Keratinocyte (primary cell): ENCODE measurements around the gene MIF4GD. TPM values are rescaled to one million over a fixed set of nuclear protein-coding genes. Genes with fewer than 3 reads are reported as not detected.
A peak's percentile ranks its signal among the peaks of the same experiment; 100 is the strongest.
"Not testable (repeated sequence)": the region's sequence is repeated elsewhere in the genome, so short reads cannot be mapped to it uniquely, and the experiment has no call there.

Experiments used
- DNase-seq: peaks from one replicate; pipeline ENCODE4 v3.0.0-alpha.2; 2011; ENCODE audit warnings: low read depth, missing footprints, low spot score
- FAIRE-seq: peaks from 2 replicates; lab custom pipeline; 2011; peaks lifted over from hg19 to GRCh38; lab: Jason Lieb, UNC
- H2AFZ ChIP-seq: 2 replicates; pipeline ENCODE4 v1.6.0; 2012; ENCODE audit warnings: low read length, control low read depth, inconsistent platforms; ENCODE audit not compliant: control insufficient read depth
- H3K27ac ChIP-seq: 2 replicates; pipeline ENCODE4 v1.5.1; 2011; ENCODE audit warnings: low read length; ENCODE audit not compliant: control insufficient read depth, insufficient read depth
- H3K27me3 ChIP-seq: 3 replicates; pipeline ENCODE4 v1.6.0; 2011; ENCODE audit warnings: low read length; ENCODE audit not compliant: control insufficient read depth, insufficient read depth; ENCODE audit errors: extremely low read depth
- H3K36me3 ChIP-seq, 2 experiments: 2 replicates in 1 of 2; 3 replicates in 1 of 2; pipeline ENCODE4 v1.5.1; 2011; ENCODE audit warnings: low read length in 2 of 2, mild to moderate bottlenecking in 1 of 2; ENCODE audit not compliant: control insufficient read depth in 2 of 2, insufficient read depth in 2 of 2; ENCODE audit errors: extremely low read depth in 1 of 2
- H3K4me1 ChIP-seq: 3 replicates; pipeline ENCODE4 v1.5.1; 2011; ENCODE audit warnings: low read length; ENCODE audit not compliant: control insufficient read depth, insufficient read depth; ENCODE audit errors: extremely low read depth
- H3K4me2 ChIP-seq: 3 replicates; pipeline ENCODE4 v1.6.0; 2011; ENCODE audit warnings: low read depth, low read length; ENCODE audit not compliant: control insufficient read depth, insufficient read depth; ENCODE audit errors: extremely low read depth
- H3K4me3 ChIP-seq, 3 experiments: fragments of 200-600 bp in 1 of 3; sonication (generic) in 1 of 3; 2 replicates in 2 of 3; 3 replicates in 1 of 3; pipeline ENCODE4 v1.5.1; 2011 to 2016; ENCODE audit warnings: low read length in 3 of 3, mild to moderate bottlenecking in 3 of 3, control low read depth in 2 of 3, inconsistent platforms in 1 of 3, low read depth in 1 of 3, mixed read lengths in 1 of 3, mixed run types in 1 of 3, moderate library complexity in 1 of 3; ENCODE audit not compliant: control insufficient read depth in 2 of 3, insufficient read depth in 2 of 3; ENCODE audit errors: extremely low read depth in 1 of 3
- H3K79me2 ChIP-seq: 2 replicates; pipeline ENCODE4 v1.6.0; 2012; ENCODE audit warnings: low read length; ENCODE audit not compliant: control insufficient read depth, insufficient read depth
- H3K9ac ChIP-seq: 3 replicates; pipeline ENCODE4 v1.6.0; 2011; ENCODE audit warnings: low read length; ENCODE audit not compliant: control insufficient read depth, insufficient read depth; ENCODE audit errors: extremely low read depth
- H3K9me1 ChIP-seq: 3 replicates; pipeline ENCODE4 v1.6.0; 2011; ENCODE audit warnings: low read length; ENCODE audit not compliant: control insufficient read depth, insufficient read depth; ENCODE audit errors: extremely low read depth
- H3K9me3 ChIP-seq: 2 replicates; pipeline ENCODE4 v1.5.1; 2012; ENCODE audit warnings: low read depth, low read length; ENCODE audit not compliant: control insufficient read depth
- H4K20me1 ChIP-seq: 3 replicates; pipeline ENCODE4 v1.6.0; 2011; ENCODE audit warnings: low read length; ENCODE audit not compliant: control insufficient read depth, insufficient read depth; ENCODE audit errors: extremely low read depth
- CTCF ChIP-seq, 3 experiments: IDR thresholded peaks in 1 of 3; conservative IDR thresholded peaks in 1 of 3; optimal IDR thresholded peaks in 1 of 3; 2 replicates in 2 of 3; 3 replicates in 1 of 3; pipeline versions ENCODE3 to v1.5.1; 2011; ENCODE audit warnings: low read length in 3 of 3, mild to moderate bottlenecking in 3 of 3, moderate library complexity in 2 of 3, control low read depth in 1 of 3, inconsistent platforms in 1 of 3; ENCODE audit not compliant: insufficient read depth in 2 of 3; ENCODE audit errors: extremely low read depth in 1 of 3
- EZH2 ChIP-seq: IDR thresholded peaks from one replicate; pipeline ENCODE4 v1.6.1; 2012; ENCODE audit warnings: inconsistent platforms, mild to moderate bottlenecking, low read length, moderate library complexity
- dilution Hi-C: fragments of 300-500 bp; cut with MboI; formaldehyde crosslinking; loops from one replicate; pipeline ENCODE4 v1.7.0; 2020; ENCODE audit warnings: low sequenced_read_pairs; ENCODE audit not compliant: extremely low pct_ligation_motif_present
- polyA plus RNA-seq, 5 experiments: library from polyadenylated mRNA; depleted of rRNA in 3 of 5; stranded (reverse) in 3 of 5; stranded (forward) in 1 of 5; unstranded in 1 of 5; fragments of >200 nt; gene quantifications; 1 replicate in 1 of 5; 2 replicates in 3 of 5; 3 replicates in 1 of 5; pipeline versions ENCODE4 v1.2.1 to v1.2.3, GENCODE V29; 2011 to 2012; ENCODE audit warnings: missing spikeins in 2 of 5, low read depth in 1 of 5, low replicate concordance in 1 of 5

MIF4GD gene
- polyA plus RNA-seq, 1 donor (not counting 4 experiments of a cell fraction or from before 2014, with no cell fraction given), result 15.9 TPM

GRCh38 chr17:75260641-75261335 lies 10.2 kb downstream of the MIF4GD start:
- H3K4me3 ChIP-seq, result peak overlapping the region; percentile 77 to 97 (median 96)
- no peak for FAIRE-seq
- H3K79me2 ChIP-seq, result peaks cover 57% of the 10 kb centered on the region
- H3K27ac ChIP-seq, result peak overlapping the region; percentile 99
- no peaks in the 10 kb centered on the region for H4K20me1 ChIP-seq
- no peaks in the 10 kb centered on the region for H3K27me3 ChIP-seq
- DNase-seq, result no peak
- peak overlapping the region; percentile 100 for H3K9ac ChIP-seq
- H3K4me2 ChIP-seq, result peak overlapping the region; percentile 89
- no peaks in the 10 kb centered on the region for H3K9me3 ChIP-seq
- TF ChIP-seq EZH2 (no peak), CTCF (optimal IDR thresholded peaks at IDR 0.05 in 1 of 3, IDR thresholded peaks at IDR 0.05 in 1 of 3, conservative IDR thresholded peaks at IDR 0.05 in 1 of 3; ENCODE audit: extremely low read depth in 1 of 3, insufficient read depth in 2 of 3, low read length in 3 of 3) (peak; percentile 6 to 14 (median 11))
- dilution Hi-C loops, result no loop called here
- no peaks in the 10 kb centered on the region for H3K9me1 ChIP-seq
- peaks cover 6 to 10% of the 10 kb centered on the region in 2 experiments for H3K36me3 ChIP-seq
- H3K4me1 ChIP-seq, result peaks cover 13% of the 10 kb centered on the region
- peak overlapping the region; percentile 94 for H2AFZ ChIP-seq

- not testable (repeated sequence) for H4K20me1 ChIP-seq
These were observed 13.8 kb downstream of the MIF4GD start for GRCh38 chr17:75257228-75257627.

GRCh38 chr17:75255954-75256698 lies 14.9 kb downstream of the MIF4GD start:
- H3K27me3 ChIP-seq, H3K4me2 ChIP-seq, H3K4me3 ChIP-seq, H3K9me1 ChIP-seq, dilution Hi-C loops, H3K9ac ChIP-seq, H3K36me3 ChIP-seq, H3K9me3 ChIP-seq, H3K27ac ChIP-seq, FAIRE-seq, H4K20me1 ChIP-seq, H3K4me1 ChIP-seq, H2AFZ ChIP-seq, DNase-seq: not testable (repeated sequence)
- H3K79me2 ChIP-seq, result peaks cover 63% of the 10 kb centered on the region

More at GRCh38 chr17:75257228-75257627, 13.8 kb downstream of the MIF4GD start:
- H3K9ac ChIP-seq, H3K27me3 ChIP-seq, dilution Hi-C loops, H3K27ac ChIP-seq, H3K9me3 ChIP-seq, H3K9me1 ChIP-seq, H3K4me1 ChIP-seq, DNase-seq, H3K4me3 ChIP-seq, H2AFZ ChIP-seq, H3K4me2 ChIP-seq, H3K36me3 ChIP-seq, FAIRE-seq: not testable (repeated sequence)
- peaks cover 59% of the 10 kb centered on the region for H3K79me2 ChIP-seq
